Brain microvascular endothelial cell (primary cell): ENCODE measurements around the gene PROX1.

Source experiments
- DNase-seq: peaks from one replicate; pipeline ENCODE4 v3.0.0-alpha.2; 2020
- H3K27ac ChIP-seq: fragments of 250-450 bp; sonication (Bioruptor Pico); 2 replicates; pipeline ENCODE4 v1.5.1; 2020; ENCODE audit warnings: mild to moderate bottlenecking, moderate library complexity
- H3K27me3 ChIP-seq: fragments of 250-450 bp; sonication (Bioruptor Pico); replicated peaks from 2 replicates; pipeline ENCODE4 v1.5.1; 2020; ENCODE audit warnings: mild to moderate bottlenecking
- H3K36me3 ChIP-seq: fragments of 250-450 bp; sonication (Bioruptor Pico); replicated peaks from 2 replicates; pipeline ENCODE4 v1.5.1; 2020; ENCODE audit warnings: mild to moderate bottlenecking
- H3K4me3 ChIP-seq: 2 replicates; pipeline ENCODE4 v1.5.1; 2011; ENCODE audit warnings: low read depth, mild to moderate bottlenecking, control low read depth, low read length, moderate library complexity
- CTCF ChIP-seq: IDR thresholded peaks from 2 replicates; pipeline ENCODE4 v1.5.1; 2011; ENCODE audit warnings: low read depth, mild to moderate bottlenecking, moderate library complexity, low read length, control low read depth, inconsistent platforms; ENCODE audit errors: missing control alignments
- in situ Hi-C: cut with HindIII; loops from 2 replicates; pipeline ENCODE4 v1.10.0; 2017; ENCODE audit warnings: low sequenced_read_pairs, low pct_ligation_motif_present

Gene PROX1

GRCh38 chr1:214028649-214029406 is 41.1 kb downstream of the PROX1 start:
- H3K4me3 ChIP-seq: no peak overlapping the region
- no peak for DNase-seq
- TF ChIP-seq CTCF: no peak
- no peaks in the 10 kb centered on the region for H3K27me3 ChIP-seq
- no peak overlapping the region for H3K27ac ChIP-seq
- in situ Hi-C loops: no loop called here
- no peaks in the 10 kb centered on the region for H3K36me3 ChIP-seq

GRCh38 chr1:214029796-214030195 is 42.0 kb downstream of the PROX1 start:
- H3K4me3 ChIP-seq: no peak overlapping the region
- H3K27ac ChIP-seq: no peak overlapping the region
- no peaks in the 10 kb centered on the region for H3K36me3 ChIP-seq
- no peaks in the 10 kb centered on the region for H3K27me3 ChIP-seq
- no peak for TF ChIP-seq CTCF
- in situ Hi-C loops: no loop called here
- DNase-seq: no peak

- DNase-seq: no peak
- TF ChIP-seq CTCF: no peak
- in situ Hi-C loops: no loop called here
- H3K36me3 ChIP-seq: no peaks in the 10 kb centered on the region
- no peak overlapping the region for H3K4me3 ChIP-seq
- H3K27me3 ChIP-seq: no peaks in the 10 kb centered on the region
- H3K27ac ChIP-seq: no peak overlapping the region
These were observed 43.5 kb downstream of the PROX1 start for GRCh38 chr1:214031267-214031650.

- Histone ChIP-seq H3K27me3 (no peaks in the 10 kb centered on the region), H3K27ac (no peak overlapping the region), H3K4me3 (no peak overlapping the region), H3K36me3 (no peaks in the 10 kb centered on the region)
- no peak for TF ChIP-seq CTCF
- DNase-seq: no peak
- in situ Hi-C loops: no loop called here
These were observed 49.7 kb downstream of the PROX1 start for GRCh38 chr1:214037468-214037867.

- Histone ChIP-seq H3K36me3 (no peaks in the 10 kb centered on the region), H3K4me3 (no peak overlapping the region), H3K27me3 (no peaks in the 10 kb centered on the region), H3K27ac (no peak overlapping the region)
- in situ Hi-C loops: no loop called here
- TF ChIP-seq CTCF: no peak
- DNase-seq: no peak
These were observed 51.7 kb downstream of the PROX1 start for GRCh38 chr1:214039394-214040018.
